GM19035 (cell line): ENCODE results near the gene GALE.
"Not testable (repeated sequence)": the region's sequence is repeated elsewhere in the genome, so short reads cannot be mapped to it uniquely, and the experiment has no call there.

Experiments used
- ATAC-seq: cut with Tn5 transposase; IDR thresholded peaks from one replicate; pipeline ENCODE4 v1.9.1; 2021; ENCODE audit not compliant: unreplicated experiment

The GALE gene

DNA sequence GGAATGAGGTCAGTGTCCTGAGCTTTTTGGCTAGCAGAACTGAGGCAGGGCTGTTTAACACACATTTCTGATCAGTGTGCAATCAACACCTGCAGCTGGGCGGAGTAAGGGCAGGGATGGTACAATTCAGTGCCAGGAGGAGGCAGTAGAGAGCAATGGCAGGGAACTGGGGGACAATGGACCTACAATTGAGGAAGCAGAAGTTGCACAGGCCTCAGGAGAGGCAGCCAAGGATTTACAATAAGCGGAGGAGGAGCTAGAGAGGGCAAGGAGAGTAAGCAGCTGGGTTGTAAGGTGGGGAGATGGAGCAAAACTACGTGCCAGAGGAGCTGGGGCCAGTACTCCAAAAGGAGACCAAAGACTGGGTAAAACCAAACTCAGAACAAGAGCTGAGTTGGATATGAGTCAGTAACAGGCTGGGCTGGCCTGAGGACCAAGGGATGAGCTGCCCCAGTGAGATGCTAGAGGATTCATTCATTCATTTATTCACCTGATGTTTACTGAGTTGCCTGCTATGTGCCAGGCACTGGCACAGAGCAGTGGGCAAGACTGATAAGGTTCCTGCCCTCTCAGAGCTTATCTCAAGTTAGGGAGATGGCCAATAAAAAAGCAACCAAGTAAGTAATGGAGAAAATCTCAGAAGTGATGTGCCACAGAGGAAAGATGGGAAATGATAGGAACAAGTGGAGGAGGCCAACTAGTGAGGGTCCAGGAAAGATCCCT is 10.4 kb upstream of the GALE start:
- ATAC-seq = peak; percentile 62

- ATAC-seq = no peak
Observed at GRCh38 chr1:23809751-23810171, 9.2 kb upstream of the GALE start.

DNA sequence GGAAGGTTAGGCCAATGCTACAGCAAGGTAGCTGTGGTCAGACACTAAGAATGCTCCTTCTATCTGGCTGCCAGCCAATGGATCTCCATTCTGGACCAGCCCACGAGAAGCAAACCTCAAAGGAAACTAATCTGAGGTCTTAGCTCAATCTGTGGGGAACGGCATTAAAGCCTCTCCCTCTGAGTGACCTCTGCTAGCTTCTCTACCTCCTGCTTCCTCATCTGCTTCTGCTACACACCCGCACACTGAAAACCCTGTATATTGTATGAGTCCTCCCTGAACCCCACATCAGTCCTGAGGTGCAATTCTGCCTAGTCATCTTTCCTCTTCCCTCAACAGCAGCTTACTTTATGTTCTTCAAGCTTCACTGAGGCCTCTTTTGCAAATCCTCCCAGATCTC is 6.9 kb upstream of the GALE start:
- ATAC-seq = no peak

GRCh38 chr1:23806280-23806679 is 5.7 kb upstream of the GALE start:
- ATAC-seq = no peak

DNA sequence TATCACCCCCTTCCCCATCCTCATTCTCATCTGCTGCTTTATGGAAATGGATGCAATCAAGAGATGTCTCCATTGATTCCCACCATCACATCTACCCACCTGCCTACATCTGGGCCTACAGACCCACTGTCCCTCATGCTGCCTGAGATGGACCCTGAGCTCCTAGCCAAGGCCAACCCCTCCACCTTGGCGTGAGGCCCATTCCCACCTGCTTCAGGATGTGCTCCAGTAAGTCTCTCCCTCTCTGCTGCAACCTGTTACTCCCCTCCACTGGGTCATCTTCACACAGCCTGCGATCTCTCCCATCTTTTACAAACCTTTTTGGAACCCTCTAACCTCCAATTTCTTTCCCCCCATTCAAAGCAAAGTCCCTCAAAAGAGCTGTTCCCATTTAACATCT is 4.5 kb upstream of the GALE start:
- no peak for ATAC-seq

- ATAC-seq = no peak
Observed at GRCh38 chr1:23804183-23804835, 3.8 kb upstream of the GALE start.

DNA sequence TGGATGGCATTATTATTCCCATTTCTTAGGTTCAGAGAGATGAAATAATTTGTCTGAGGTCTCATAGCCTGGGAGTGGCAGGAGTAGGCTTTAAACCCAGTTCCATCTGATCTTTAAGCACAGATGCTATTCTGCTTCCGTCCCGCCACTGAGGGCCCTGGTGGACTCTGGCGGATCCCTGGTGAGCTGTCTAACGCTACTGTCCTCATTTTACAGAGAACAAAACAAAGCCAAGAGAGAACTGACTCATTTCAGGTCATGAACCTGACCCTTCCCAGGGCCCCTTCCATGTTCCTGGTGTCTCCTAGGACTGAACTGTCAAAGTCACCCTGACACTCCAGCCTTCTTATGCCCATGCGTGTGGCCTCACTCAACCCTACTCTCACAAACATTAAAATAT is 3.1 kb upstream of the GALE start:
- no peak for ATAC-seq

DNA sequence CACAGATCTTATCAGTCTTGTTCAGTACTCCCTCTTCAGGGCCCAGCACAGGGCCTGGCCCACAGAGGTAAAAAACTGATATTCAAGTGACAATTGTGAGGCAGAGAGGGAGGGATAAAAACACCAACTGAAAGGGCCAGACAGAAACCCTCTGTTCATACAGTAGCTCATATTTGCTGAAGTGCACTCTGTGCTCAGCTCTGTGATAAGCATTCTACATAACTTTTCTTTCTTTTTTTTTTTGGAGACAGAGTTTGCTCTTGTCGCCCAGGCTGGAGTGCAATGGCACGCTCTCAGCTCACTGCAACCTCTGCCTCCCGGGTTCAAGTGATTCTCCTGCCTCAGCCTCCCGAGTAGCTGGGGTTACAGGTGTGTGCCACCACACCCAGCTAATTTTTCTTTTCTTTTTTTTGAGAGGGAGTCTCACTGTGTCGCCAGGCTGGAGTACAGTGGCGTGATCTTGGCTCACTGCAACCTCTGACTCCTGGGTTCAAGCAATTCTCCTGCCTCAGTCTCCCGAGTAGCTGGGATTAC is 2.3 kb upstream of the GALE start:
- not testable (repeated sequence) for ATAC-seq

DNA sequence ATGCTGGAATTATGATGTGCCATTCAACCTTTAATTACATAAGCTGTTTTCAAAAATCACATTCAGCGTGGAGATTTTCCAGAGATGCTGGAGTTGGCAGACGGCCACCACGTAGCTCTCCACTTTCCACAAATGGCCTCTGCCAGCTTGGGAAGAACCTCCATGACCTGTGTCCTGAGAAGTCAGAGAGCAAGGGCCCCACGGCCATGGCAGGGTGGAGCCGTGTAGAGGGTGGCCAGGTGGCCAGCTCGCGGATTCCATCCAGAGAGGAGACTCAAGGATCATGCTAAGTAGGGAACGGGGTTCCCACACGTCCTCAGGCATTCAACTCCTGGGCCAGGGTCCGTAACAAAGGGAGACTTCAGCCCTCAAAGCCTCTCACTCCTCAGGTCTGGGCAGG is 1.3 kb upstream of the GALE start:
- no peak for ATAC-seq

DNA sequence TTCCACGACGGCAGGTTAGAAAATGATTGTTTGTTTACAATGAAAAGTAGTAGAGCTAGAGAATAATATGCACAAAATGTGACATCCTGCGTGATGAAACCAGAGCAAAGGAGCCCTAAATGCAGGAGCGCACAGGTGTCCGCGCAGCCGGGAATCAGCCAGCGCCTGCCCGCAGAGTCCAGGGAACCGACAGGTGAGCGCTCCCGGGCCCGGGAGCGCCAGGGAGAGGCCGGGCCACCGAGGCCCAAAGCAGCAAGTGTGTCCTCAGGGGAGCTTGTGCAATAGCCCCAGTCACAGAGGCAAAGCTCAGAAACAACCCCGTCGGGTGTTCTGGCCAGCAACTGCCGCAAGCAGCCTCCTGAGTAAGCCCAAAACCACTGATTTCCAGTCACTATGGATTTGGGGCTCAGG is 789 bp upstream of the GALE start:
- ATAC-seq = no peak

GRCh38 chr1:23799570-23800399 is 769 bp downstream of the GALE start:
- peak; percentile 17 for ATAC-seq

DNA sequence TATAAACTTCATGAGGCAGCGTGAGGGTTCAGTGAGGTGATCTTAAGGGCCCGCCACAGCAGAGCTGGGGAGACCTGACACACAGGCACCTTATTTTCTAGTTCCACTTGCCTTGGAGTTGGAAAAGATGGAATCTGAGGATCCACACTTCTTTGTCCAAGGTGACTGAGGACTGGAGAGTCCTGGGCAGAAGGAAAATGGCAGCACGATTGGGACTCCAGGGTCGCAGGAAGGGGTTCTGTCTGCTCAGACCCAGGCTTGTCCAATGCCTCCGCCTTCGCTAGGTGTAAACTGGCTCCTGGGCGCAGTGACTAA is 1.3 kb downstream of the GALE start:
- ATAC-seq = no peak

GRCh38 chr1:23798662-23799142 is 1.9 kb downstream of the GALE start:
- no peak for ATAC-seq

- no peak for ATAC-seq
Observed at GRCh38 chr1:23797478-23798448, 2.8 kb downstream of the GALE start.

GRCh38 chr1:23796466-23797271 is 3.9 kb downstream of the GALE start:
- ATAC-seq = no peak

DNA sequence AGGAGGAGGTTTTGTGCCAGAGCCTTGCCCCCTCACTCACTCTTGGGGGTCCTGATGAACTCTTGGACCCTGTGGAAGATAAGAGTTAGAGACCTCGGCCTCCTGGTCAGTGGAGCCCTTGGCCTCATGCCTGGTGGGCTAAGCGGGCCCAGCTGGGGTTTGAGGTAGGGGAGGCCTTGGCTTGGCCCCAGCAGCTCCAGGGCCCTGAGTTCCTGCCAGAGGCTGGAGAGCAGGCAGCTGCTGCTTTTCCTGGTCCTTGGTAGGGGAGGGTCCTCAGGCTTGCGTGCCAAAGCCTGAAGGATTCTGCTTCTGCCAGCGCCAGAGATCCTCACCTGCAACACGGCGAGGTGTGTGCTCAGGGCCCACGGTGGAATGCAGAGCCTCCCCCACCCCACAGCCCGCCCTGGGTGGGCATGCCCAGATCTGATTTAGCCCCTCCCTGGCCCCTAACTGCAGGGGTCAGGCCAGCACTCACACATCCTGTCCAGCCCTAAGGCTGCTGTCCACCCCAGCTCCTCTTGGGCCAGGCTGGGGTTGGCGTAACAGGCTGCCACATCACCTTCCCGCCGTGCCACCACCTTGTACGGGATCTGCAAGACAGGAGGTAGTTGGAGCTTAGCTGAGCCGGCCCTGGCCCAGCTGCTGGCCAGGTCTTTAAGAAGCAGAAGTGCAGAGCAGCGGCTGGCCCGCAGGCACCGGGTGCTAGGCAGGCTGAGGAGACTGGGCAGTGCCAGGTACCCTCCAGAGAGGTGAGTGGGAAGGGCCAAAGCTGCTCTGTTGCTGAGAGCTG is 4.7 kb downstream of the GALE start:
- no peak for ATAC-seq

DNA sequence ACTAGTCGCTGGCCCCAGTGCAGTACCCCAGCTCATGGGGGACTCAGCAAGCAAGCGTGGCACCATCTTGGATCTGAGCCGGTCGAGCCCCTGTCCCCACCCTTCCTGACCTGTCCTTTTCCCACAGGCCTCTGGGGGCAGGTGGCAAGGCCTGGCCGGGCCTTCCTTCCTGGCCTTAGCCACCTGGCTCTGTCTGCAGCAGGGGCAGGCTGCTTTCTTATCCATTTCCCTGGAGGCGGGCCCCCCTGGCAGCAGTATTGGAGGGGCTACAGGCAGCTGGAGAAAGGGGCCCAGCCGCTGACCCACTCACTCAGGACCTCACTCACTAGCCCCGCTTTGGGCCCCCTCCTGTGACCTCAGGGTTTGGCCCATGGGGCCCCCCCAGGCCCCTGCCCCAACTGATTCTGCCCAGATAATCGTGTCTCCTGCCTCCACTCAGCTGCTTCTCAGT is 5.8 kb downstream of the GALE start:
- not testable (repeated sequence) for ATAC-seq

DNA sequence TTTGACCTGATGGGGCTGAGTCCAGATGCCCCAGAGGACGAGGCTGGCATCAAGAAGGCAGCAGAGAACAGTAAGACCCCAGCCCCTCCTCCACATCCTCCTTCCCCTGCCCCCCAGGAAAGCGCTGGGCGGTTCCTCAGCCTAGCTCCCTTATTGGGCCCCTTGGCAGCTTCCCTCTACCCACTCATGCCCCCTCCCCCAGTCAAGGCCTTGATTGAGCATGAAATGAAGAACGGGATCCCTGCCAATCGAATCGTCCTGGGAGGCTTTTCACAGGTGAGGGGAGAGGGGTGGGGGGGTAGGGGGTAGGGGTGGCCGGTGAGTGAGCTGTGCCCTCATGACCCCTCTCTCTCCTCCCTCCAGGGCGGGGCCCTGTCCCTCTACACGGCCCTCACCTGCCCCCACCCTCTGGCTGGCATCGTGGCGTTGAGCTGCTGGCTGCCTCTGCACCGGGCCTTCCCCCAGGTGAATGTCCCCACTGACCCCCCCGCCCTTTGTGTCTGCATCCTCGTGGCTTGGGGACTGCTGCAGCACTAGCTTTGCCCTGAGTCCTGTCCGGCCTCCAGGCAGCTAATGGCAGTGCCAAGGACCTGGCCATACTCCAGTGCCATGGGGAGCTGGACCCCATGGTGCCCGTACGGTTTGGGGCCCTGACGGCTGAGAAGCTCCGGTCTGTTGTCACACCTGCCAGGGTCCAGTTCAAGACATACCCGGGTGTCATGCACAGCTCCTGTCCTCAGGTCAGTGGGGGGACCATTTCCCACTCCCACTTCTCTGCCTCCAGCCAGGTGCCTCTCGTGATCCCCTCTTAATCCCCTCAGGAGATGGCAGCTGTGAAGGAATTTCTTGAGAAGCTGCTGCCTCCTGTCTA is 6.5 kb downstream of the GALE start:
- ATAC-seq = no peak
